Transverse colon (tissue), 4 donors: ENCODE data around the gene SCD5. TPM values are rescaled to one million over a fixed set of nuclear protein-coding genes. Genes with fewer than 3 reads are reported as not detected.
A peak's percentile ranks its signal among the peaks of the same experiment; 100 is the strongest.

Experiments used
- DNase-seq: peaks from one replicate; pipeline ENCODE4 v3.0.0-alpha.2; 2019
- H3K27ac ChIP-seq, 4 donors: fragments of 200-600 bp; sonication (generic); 2 replicates each; pipeline ENCODE4 v1.5.1; 2016 to 2018; ENCODE audit warnings: inconsistent platforms in 4 of 4
- H3K27me3 ChIP-seq: fragments of 200-600 bp; sonication (generic); 2 replicates; pipeline ENCODE4 v1.5.1; 2017; ENCODE audit warnings: inconsistent platforms
- H3K36me3 ChIP-seq, 4 donors: fragments of 200-600 bp; sonication (generic); 2 replicates each; pipeline ENCODE4 v1.5.1; 2017 to 2019; ENCODE audit warnings: inconsistent platforms in 4 of 4
- H3K4me1 ChIP-seq, 4 donors: fragments of 200-600 bp; sonication (generic); 2 replicates each; pipeline ENCODE4 v1.5.1; 2017 to 2020; ENCODE audit warnings: inconsistent platforms in 4 of 4
- H3K4me3 ChIP-seq, 4 donors: fragments of 200-600 bp; sonication (generic); 1 replicate in 1 of 4; 2 replicates in 3 of 4; pipeline versions ENCODE4 v1.5.1 to v1.6.1; 2017 to 2019; ENCODE audit warnings: inconsistent platforms in 4 of 4
- H3K9me3 ChIP-seq, 2 donors: fragments of 200-600 bp; sonication (generic); 2 replicates each; pipeline ENCODE4 v1.5.1; 2017 to 2019; ENCODE audit warnings: inconsistent platforms in 2 of 2
- CTCF ChIP-seq, 5 experiments: fragments of 200-600 bp in 3 of 5; fragments of 450-650 bp in 2 of 5; sonication (generic) in 3 of 5; IDR thresholded peaks; 1 replicate in 2 of 5; 2 replicates in 3 of 5; pipeline ENCODE4 v1.5.1; 2016 to 2017; ENCODE audit warnings: antibody characterized with exemption in 5 of 5, inconsistent platforms in 3 of 5, mild to moderate bottlenecking in 2 of 5, moderate library complexity in 1 of 5
- EP300 ChIP-seq: sonication (generic); formaldehyde crosslinking; IDR thresholded peaks from one replicate; pipeline ENCODE4 v1.6.1; 2017; ENCODE audit warnings: antibody characterized with exemption, low read depth
- POLR2A ChIP-seq: fragments of 450-650 bp; IDR thresholded peaks from one replicate; pipeline ENCODE4 v1.6.1; 2016; ENCODE audit warnings: antibody characterized with exemption, mild to moderate bottlenecking, moderate library complexity
- POLR2AphosphoS5 ChIP-seq, 3 donors: sonication (generic); formaldehyde crosslinking; IDR thresholded peaks; one replicate each; pipeline ENCODE4 v1.6.1; 2016; ENCODE audit warnings: antibody characterized with exemption in 3 of 3
- WGBS, 2 donors: methylation state at CpG; one replicate each; pipeline ENCODE4 v1.1.5; 2018; ENCODE audit warnings: low coverage in 1 of 2; 5-methylcytosine and 5-hydroxymethylcytosine counted together
- in situ Hi-C, 4 donors: fragments of 200-750 bp; cut with MboI; loops; one replicate each; pipeline versions ENCODE4 v1.15.0 to v1.15.1; 2017; ENCODE audit warnings: low sequenced_read_pairs in 3 of 4, low pct_ligation_motif_present in 1 of 4, low pct_unique_long_range_greater_than_20kb in 1 of 4
- intact Hi-C: fragments of 100-400 bp; cut with DNase I; formaldehyde crosslinking; loops from one replicate; pipeline ENCODE4 v1.15.1; 2023; ENCODE audit warnings: low total_unique reads
- total RNA-seq, 4 donors: library from RNA; depleted of rRNA; stranded (reverse); fragments of >200 nt; gene quantifications; one replicate each; pipeline ENCODE4 v1.1.0, GENCODE V29; 2016

Gene SCD5
- total RNA-seq, 4 donors from 2014 or later, result 1.5 to 7.5 (median 3.5) TPM

GRCh38 chr4:82753725-82754410 lies 44.7 kb downstream of the SCD5 start:
- in situ Hi-C loops (no loop called here), intact Hi-C loops (no loop called here)
- H3K4me1 ChIP-seq, result peaks cover 0 to 6% (median 4%) of the 10 kb centered on the region in 4 donors
- H3K27ac ChIP-seq, result peak overlapping the region in 1 of 4 donors; percentile 21
- H3K27me3 ChIP-seq, result no peaks in the 10 kb centered on the region
- TF ChIP-seq CTCF (IDR thresholded peaks at IDR 0.05) (no peak), EP300 (no peak), POLR2A (no peak), POLR2AphosphoS5 (IDR thresholded peaks at IDR 0.05) (no peak)
- 51 to 93% methylated on average over 2 to 8 of the region's 8 CpGs for WGBS, 2 donors
- no peaks in the 10 kb centered on the region for H3K9me3 ChIP-seq
- H3K4me3 ChIP-seq, result no peak overlapping the region
- no peaks in the 10 kb centered on the region for H3K36me3 ChIP-seq
- no peak for DNase-seq

- Histone ChIP-seq H3K36me3 (no peaks in the 10 kb centered on the region), H3K4me3 (no peak overlapping the region), H3K27me3 (no peaks in the 10 kb centered on the region), H3K4me1 (peaks cover 0 to 6% (median 4%) of the 10 kb centered on the region in 4 donors), H3K27ac (no peak overlapping the region), H3K9me3 (no peaks in the 10 kb centered on the region)
- intact Hi-C loops (no loop called here), in situ Hi-C loops (no loop called here)
- no peak for DNase-seq
- 83 to 88% methylated on average over 1 to 4 of the region's 4 CpGs for WGBS, 2 donors
- TF ChIP-seq CTCF (IDR thresholded peaks at IDR 0.05) (no peak), POLR2AphosphoS5 (IDR thresholded peaks at IDR 0.05) (no peak), EP300 (no peak), POLR2A (no peak)
Observed at GRCh38 chr4:82753238-82753637, 45.4 kb downstream of the SCD5 start.

GRCh38 chr4:82748810-82749470 lies 49.7 kb downstream of the SCD5 start:
- TF ChIP-seq POLR2A, result no peak
- no peak for TF ChIP-seq CTCF (IDR thresholded peaks at IDR 0.05)
- TF ChIP-seq EP300, result no peak
- no peak for TF ChIP-seq POLR2AphosphoS5 (IDR thresholded peaks at IDR 0.05)
- WGBS, 2 donors, result 75 to 84% methylated on average over 6 of the region's 6 CpGs
- intact Hi-C loops, result no loop called here
- no peak for DNase-seq
- peaks cover 0 to 6% (median under 1%) of the 10 kb centered on the region in 4 donors for H3K4me1 ChIP-seq
- H3K27me3 ChIP-seq, result no peaks in the 10 kb centered on the region
- H3K9me3 ChIP-seq, result no peaks in the 10 kb centered on the region
- H3K36me3 ChIP-seq, result no peaks in the 10 kb centered on the region
- no peak overlapping the region for H3K27ac ChIP-seq
- H3K4me3 ChIP-seq, result no peak overlapping the region
- in situ Hi-C loops, result no loop called here

- in situ Hi-C loops, result no loop called here
- H3K4me3 ChIP-seq, result no peak overlapping the region
- 65 to 77% methylated on average over 5 to 6 of the region's 6 CpGs for WGBS, 2 donors
- no peak for DNase-seq
- no peaks in the 10 kb centered on the region for H3K4me1 ChIP-seq
- H3K27ac ChIP-seq, result no peak overlapping the region
- H3K36me3 ChIP-seq, result no peaks in the 10 kb centered on the region
- intact Hi-C loops, result no loop called here
- no peaks in the 10 kb centered on the region for H3K27me3 ChIP-seq
- TF ChIP-seq CTCF (IDR thresholded peaks at IDR 0.05), result no peak
- no peak for TF ChIP-seq POLR2AphosphoS5 (IDR thresholded peaks at IDR 0.05)
- TF ChIP-seq POLR2A, result no peak
- no peaks in the 10 kb centered on the region for H3K9me3 ChIP-seq
Observed at GRCh38 chr4:82747686-82748575, 50.7 kb downstream of the SCD5 start.
